HG03025 (cell line): ENCODE data around the gene MYH6.

Experiments
- ATAC-seq: cut with Tn5 transposase; IDR thresholded peaks from one replicate; pipeline ENCODE4 v1.9.1; 2021; ENCODE audit warnings: mild to moderate bottlenecking, moderate library complexity; ENCODE audit not compliant: unreplicated experiment, low FRiP score

MYH6 gene

DNA sequence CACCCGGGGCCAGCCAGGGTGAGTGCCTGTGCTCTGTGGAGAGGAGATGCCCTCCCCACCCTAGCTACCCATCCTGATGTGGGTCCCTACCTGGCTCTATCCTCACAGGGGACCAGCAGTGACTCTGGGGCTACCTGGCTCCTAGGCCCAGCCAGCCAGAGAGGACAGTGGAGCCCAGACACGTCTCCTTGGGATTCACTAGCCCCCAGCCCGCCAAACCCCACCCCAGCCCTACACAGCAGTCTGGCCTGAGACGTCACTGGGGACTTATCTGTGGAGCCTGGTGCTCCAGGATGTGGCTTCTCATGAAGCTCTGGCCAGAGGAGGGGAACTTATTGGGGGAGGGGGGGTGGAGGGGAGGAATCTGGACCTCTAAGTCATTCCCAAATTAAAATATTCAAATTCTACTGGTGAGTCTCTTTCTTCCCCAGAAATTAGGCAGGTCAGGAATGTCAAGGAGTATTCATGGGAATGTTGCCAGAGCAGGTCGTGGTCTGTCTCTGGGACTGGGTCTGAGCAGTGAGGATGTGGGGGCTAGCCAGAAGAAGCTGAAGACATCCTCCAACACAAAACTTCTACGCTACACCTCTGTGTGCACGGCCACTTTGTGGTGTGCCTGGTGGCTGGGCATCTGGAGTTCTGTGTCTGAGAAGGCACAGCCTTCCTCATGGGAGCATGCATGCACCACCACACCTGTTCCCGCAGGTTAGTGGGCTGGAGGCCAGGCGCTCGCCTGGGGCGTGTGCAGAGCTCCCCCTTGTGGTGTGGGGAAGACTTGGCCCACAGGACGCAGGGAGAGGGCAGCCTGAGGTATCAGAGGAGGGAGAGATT is 28.5 kb downstream of the MYH6 start:
- ATAC-seq: no peak

- no peak for ATAC-seq
These were observed 29.4 kb downstream of the MYH6 start for GRCh38 chr14:23378612-23379220.

DNA sequence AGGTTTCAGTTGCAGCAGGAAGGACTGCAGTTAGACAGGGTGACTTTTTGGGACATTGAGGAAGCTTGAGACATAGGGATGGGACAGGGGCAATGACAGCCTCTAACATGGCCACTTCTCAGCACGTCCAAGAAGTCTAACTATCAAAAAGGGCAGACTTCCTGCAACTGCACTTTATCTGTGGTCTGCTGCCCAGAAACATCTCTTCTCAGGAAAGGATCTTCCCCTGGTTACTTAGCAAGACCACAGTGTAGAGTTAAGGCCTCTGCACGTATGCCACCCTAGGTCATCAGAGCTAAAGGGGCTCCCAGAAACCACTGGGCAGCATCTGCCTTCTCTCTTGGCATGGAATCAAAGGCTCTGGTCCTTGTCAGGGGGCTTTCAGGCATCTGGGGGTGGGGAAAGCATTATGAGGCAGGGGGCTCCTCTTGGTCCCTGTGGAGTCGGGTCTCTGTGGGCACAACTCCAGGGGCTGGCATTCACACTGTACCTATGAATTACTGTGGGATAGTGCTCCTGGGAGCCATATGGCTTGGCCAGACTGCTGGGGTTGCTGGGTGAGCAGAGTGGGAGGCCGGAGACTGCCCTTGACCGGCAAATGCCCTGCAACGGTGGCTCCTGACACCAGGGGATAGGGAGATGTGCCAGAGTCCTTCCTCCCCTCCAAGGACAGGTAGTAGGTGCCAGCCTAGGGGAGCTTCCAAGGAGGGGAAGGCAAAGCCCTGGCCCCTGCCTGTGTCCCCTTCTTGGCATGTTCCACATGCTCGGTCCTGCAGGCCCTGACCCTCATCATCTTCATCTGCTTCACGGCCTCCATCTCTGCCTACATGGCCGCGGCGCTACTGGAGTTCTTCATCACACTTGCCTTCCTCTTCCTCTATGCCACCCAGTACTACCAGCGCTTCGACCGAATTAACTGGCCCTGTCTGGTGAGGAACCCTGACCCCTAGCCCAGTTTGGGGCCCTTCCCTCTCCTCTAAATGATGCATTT is 30.2 kb downstream of the MYH6 start:
- no peak for ATAC-seq

DNA sequence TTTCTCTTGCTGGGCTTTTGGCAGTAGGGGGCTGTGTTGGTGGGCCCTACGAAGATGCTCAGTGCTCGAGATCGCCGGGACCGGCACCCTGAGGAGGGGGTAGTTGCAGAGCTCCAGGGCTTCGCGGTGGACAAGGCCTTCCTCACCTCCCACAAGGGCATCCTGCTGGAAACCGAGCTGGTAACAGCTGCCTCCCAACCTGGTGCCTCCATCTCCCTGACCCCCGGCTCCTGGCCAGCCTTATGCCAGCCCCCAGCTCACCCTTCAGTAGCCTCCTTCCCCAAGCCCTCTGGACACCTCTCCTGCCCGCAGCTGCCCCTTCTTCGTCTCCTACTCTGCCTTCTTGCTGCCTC is 30.9 kb downstream of the MYH6 start:
- ATAC-seq: no peak

- ATAC-seq: no peak
These were observed 31.4 kb downstream of the MYH6 start, which contains the start of gene CMTM5 for GRCh38 chr14:23376482-23377197. Gene CMTM5, plus strand, starts transcription at chr14:23377046. Its CDS starts 206 bp downstream, at chr14:23377252.

GRCh38 chr14:23375527-23376251 is 32.4 kb downstream of the MYH6 start:
- ATAC-seq: no peak

- ATAC-seq: no peak
These were observed 35.0 kb downstream of the MYH6 start for GRCh38 chr14:23373041-23373440.

DNA sequence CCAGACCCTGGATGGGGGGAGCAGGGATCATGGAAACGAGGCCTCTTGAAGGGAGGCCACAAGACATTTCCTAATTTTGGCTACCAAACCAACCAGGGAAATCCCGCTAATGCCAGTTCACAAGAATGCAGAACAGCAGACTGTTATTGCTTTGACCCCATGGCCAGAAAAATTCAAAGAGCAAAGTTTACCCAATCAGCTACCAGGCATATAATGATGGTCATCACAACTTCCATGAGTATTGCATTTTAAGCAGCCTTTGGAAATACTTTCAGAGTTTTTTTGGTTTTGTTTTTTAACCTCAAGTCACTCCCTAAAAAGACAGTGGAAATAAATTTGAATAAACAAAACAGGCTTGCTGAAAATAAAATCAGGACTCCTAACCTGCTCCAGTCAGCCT is 35.6 kb downstream of the MYH6 start, which contains the start of gene IL25:
TSS of gene IL25 (plus strand) at position 301 of the 400 bp plus-strand sequence.
- ATAC-seq: no peak

GRCh38 chr14:23371865-23372264 is 36.2 kb downstream of the MYH6 start:
- ATAC-seq: no peak

DNA sequence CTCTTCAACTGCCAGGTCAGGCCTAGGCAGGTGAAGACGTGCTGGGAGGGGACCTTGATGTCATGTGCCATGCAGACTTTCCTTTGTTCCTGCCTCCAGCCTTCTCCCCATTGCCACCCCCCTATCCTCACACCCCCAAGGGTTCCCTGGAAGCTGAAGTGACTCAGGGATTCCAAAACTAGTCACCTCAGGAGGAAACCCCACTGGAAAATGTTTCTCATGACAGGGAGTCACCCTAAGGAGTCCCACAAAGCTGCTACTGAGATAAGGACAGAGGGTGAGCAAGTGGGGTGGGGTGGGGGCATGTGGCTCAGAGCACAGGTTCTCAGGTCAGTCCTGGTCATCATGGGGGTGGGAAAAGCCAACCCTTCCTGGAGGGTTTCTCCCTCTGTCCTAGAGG is 37.9 kb downstream of the MYH6 start:
- ATAC-seq: no peak

DNA sequence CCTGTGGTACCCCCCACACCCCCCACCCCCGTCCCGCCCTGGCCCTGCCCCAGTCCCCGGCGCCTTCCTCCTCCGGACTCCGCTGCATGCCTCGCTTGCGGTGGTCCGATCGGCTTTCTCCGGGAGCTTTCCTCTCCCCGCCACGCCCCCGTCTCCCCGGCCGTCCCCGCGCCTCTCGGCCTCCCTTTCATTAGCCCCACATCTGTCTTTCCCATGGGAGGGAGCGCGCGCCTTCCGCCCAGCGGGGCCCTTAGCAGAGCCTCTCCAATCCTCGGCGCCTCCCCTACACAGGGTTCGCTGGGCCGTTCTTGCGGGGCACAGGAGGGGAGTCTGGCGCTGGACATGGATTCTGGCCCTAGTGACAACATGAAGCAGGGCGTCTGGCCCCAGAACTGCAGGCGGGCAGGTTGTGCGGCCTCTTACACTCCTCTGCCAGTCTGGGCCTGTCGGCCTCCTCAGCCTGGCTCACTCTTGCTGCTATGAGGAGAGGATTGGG is 41.6 kb downstream of the MYH6 start:
- ATAC-seq: no peak

DNA sequence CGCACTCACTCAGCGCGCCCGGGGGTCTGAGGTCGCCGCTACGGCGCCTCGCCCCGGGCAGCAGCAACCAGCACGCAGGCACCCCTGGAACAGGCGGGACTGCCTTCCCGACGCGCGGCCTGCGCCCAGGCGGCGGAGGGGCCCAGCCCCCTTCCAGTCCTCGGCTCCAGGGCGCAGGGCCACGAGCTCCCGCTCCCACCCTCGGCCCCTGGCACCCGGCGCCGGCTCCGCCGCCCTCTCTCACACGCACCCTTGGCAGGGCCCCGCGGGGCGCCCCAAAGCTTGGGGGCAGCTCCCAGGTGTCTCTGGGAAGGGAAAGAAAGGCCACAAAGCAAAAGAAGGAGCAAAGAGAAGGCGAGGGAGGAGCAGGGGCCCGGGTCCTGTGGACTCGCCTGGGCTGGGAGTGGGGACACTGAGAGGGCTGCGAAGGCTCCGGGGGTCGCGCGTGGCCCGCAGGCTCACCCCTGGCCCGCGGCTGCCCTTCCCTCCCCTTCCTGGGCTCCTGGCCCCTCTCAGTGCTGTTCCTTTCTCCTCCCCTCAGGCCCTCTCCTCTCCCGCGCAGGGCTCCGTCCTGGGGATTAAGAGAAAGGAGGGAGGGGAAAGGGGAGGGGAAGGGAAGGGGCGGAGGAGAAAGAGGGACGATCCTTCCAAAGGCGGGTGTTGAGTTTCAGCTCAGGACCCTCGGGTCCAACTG is 42.2 kb downstream of the MYH6 start:
- ATAC-seq: no peak

DNA sequence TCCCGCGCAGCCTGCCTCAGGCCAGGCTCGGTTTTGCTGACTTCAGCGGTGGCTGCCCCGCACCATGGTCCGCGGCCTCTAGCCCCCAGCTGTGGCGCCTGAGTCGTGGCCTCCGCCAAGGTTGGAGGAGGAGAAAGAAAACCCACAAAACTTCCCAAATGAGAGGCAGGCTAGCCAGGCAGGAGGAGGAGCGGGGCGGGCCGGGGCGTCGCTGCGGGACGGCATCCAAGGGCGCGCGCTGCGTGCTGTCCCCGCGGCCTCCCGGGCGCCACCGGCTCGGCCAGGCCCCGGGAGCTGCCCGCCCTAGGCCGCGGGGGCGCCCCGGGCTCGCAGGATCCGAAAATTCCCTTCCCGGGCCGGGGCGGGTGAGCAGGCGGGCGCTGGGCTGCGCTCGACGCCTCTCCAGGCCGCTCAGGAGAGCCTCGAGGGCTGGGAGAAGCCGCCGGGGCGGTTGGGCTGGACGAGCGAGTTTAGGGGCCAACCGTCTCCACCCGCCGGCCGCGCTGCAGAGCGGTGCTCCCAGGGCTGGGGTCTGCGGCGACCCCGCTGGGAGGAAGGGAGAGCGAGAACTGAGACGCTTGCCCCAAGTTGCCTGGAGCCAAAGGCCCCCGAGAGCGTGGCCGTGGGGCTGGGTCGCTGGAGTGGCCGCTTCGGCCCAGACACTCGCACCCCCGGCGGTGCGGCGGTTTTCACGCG is 42.9 kb downstream of the MYH6 start, which contains the start of gene EFS:
TSS of gene EFS (minus strand) at position 137 of the 696 bp plus-strand sequence. CDS start 147 bp downstream, outside the sequence.
- no peak for ATAC-seq

DNA sequence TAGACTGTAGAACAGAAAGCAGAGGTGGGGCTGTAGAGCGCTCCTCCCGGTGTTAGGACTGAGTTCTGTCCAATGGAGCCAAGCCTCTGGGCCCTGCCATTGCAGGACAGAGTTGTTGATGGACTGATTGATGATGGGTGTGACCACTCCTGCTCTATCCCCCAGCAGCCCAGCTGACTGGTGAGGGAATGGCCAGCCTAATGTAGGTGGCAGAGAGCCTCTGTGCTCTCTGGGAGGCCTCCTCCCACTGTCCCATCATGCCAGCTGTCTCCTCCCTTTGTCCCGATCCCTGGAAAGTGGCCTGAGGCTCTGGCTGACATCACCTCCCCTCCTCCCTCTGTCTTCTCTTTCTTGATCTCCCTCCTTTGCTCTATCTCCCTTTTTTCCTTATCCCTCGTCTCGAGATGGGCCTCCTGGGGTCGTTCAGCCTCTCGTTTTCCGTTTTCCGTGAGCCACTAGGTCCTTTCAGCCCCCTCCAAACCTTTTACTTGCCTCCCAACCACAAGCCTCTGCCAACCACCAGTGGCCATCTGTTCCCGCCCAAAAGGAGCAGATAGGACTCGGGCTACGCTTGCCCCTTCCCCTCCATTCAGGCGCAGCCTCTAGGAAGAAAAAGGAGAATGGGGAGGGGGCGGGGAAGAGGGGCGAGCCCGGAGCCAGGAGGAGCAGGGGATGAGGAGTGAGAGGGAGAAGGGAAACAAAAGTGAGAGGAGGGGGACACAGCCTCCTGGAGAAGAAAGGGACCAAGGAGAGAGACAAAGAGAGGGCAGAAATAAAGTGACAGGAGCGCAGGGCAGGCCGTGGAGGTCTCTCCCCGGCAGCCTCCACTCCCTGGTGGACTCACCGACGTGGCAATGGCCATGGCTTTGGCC is 43.7 kb downstream of the MYH6 start:
- no peak for ATAC-seq

DNA sequence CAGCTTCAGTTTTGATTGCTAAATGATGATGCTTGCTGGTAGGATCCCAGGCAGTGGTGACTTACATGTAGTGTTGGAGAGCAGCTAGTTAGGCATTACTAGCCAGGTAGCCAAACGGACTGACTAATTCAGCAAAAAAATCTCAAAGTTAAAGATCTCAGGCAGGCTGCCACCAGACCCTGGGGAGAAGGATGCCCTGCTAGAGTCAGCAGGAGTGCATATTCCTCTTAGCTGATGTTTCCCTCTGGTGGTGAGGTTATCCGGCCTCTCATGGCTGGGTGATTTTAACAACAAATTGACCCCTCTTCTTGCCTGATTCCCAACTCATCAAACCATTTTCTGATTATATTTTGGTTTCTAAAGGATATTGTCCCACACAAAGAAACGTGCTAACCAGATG is 45.9 kb downstream of the MYH6 start:
- ATAC-seq: no peak

DNA sequence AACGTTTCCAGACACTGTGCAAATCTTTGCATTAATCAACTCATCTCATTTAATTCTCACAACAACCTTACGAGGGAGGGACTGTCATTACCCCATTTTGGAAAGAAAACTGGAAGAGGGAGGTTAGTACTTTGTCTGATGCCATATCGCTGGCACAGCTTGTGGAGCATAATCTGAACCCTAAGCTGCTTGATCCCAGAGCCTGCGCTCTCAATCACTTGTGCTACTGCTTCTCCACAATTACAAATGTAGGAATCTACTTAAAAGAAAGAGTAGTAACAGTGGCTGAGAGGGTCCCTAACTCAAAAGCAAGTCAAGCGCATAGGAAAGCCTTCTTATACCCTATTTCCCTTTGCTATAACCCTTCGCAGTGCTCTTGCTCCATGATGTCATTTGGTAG is 46.3 kb downstream of the MYH6 start:
- no peak for ATAC-seq

- no peak for ATAC-seq
These were observed 46.8 kb downstream of the MYH6 start for GRCh38 chr14:23361320-23361719.
